Kidney capillary endothelial cell (primary cell): Measurements from ENCODE around the gene PCLAF.
A peak's percentile ranks its signal among the peaks of the same experiment; 100 is the strongest.
"Not testable (repeated sequence)": the region's sequence is repeated elsewhere in the genome, so short reads cannot be mapped to it uniquely, and the experiment has no call there.

Source experiments
- DNase-seq: peaks from one replicate; pipeline ENCODE4 v3.0.0-alpha.2; 2018; ENCODE audit warnings: low spot score

The PCLAF gene

GRCh38 chr15:64361259-64361658 is 20.0 kb downstream of the PCLAF start:
- no peak for DNase-seq

GRCh38 chr15:64356710-64357040 is 24.6 kb downstream of the PCLAF start:
- DNase-seq = no peak

GRCh38 chr15:64355944-64356709 is 25.1 kb downstream of the PCLAF start, which contains the start of gene CSNK1G1:
Gene CSNK1G1 (minus strand): TSS chr15:64356173. CDS start chr15:64300499, 55,674 bp downstream.
- DNase-seq = peak; percentile 97

- DNase-seq = no peak
Measured at GRCh38 chr15:64355348-64355943, 25.8 kb downstream of the PCLAF start.

GRCh38 chr15:64354688-64355344 is 26.4 kb downstream of the PCLAF start:
- DNase-seq = no peak

GRCh38 chr15:64351265-64351664 is 30.0 kb downstream of the PCLAF start:
- DNase-seq = peak; percentile 60

- DNase-seq = no peak
Measured at GRCh38 chr15:64349375-64349774, 31.9 kb downstream of the PCLAF start.

- no peak for DNase-seq
Measured at GRCh38 chr15:64348455-64348854, 32.8 kb downstream of the PCLAF start.

- DNase-seq = not testable (repeated sequence)
Measured at GRCh38 chr15:64346242-64346641, 35.0 kb downstream of the PCLAF start.

- DNase-seq = no peak
Measured at GRCh38 chr15:64344651-64345294, 36.5 kb downstream of the PCLAF start.

- no peak for DNase-seq
Measured at GRCh38 chr15:64343841-64344240, 37.4 kb downstream of the PCLAF start.

GRCh38 chr15:64343222-64343621 is 38.0 kb downstream of the PCLAF start:
- DNase-seq = no peak

GRCh38 chr15:64341961-64342360 is 39.3 kb downstream of the PCLAF start:
- DNase-seq = no peak

GRCh38 chr15:64340355-64340754 is 40.9 kb downstream of the PCLAF start:
- DNase-seq = no peak

GRCh38 chr15:64337761-64338160 is 43.5 kb downstream of the PCLAF start:
- peak; percentile 57 for DNase-seq

- DNase-seq = no peak
Measured at GRCh38 chr15:64333986-64334929, 47.0 kb downstream of the PCLAF start.

- no peak for DNase-seq
Measured at GRCh38 chr15:64333516-64333915, 47.7 kb downstream of the PCLAF start.

- DNase-seq = not testable (repeated sequence)
Measured at GRCh38 chr15:64331668-64332067, 49.6 kb downstream of the PCLAF start.

- DNase-seq = not testable (repeated sequence)
Measured at GRCh38 chr15:64326975-64327374, 54.3 kb downstream of the PCLAF start.

- DNase-seq = not testable (repeated sequence)
Measured at GRCh38 chr15:64326458-64326857, 54.8 kb downstream of the PCLAF start.

- no peak for DNase-seq
Measured at GRCh38 chr15:64324165-64324877, 56.9 kb downstream of the PCLAF start.
